Activated T-helper 1 cell treated with anti-CD3 and anti-CD28 coated beads, Interleukin-2, amount 50 U/mL, for 16 hours (primary cell): Measurements from ENCODE around the gene SHMT1.
"Not testable (repeated sequence)": the region's sequence is repeated elsewhere in the genome, so short reads cannot be mapped to it uniquely, and the experiment has no call there.

Experiments
- DNase-seq, 2 donors: peaks; one replicate each; pipeline ENCODE4 v3.0.0-alpha.2; 2020; ENCODE audit warnings: low read depth in 1 of 2, low spot score in 1 of 2

SHMT1 gene

GRCh38 chr17:18378614-18379013 is 15.3 kb upstream of the SHMT1 start:
- not testable (repeated sequence) for DNase-seq

GRCh38 chr17:18378205-18378505 is 14.8 kb upstream of the SHMT1 start:
- no peak for DNase-seq

GRCh38 chr17:18377437-18378204 is 14.3 kb upstream of the SHMT1 start, which contains the start of gene EVPLL:
Gene EVPLL, plus strand, starts transcription at chr17:18377778. Its CDS starts 3,160 bp downstream, at chr17:18380938.
- no peak for DNase-seq

GRCh38 chr17:18374216-18374615 is 10.9 kb upstream of the SHMT1 start:
- DNase-seq, result no peak

GRCh38 chr17:18373181-18373580 is 9.8 kb upstream of the SHMT1 start:
- not testable (repeated sequence) for DNase-seq

GRCh38 chr17:18371455-18371854 is 8.1 kb upstream of the SHMT1 start:
- DNase-seq, result no peak

GRCh38 chr17:18370761-18371160 is 7.4 kb upstream of the SHMT1 start:
- DNase-seq, result no peak

- DNase-seq, result no peak
Measured at GRCh38 chr17:18368946-18369345, 5.6 kb upstream of the SHMT1 start.

- no peak for DNase-seq
Measured at GRCh38 chr17:18364166-18364565, 816 bp upstream of the SHMT1 start.

GRCh38 chr17:18362698-18363100 is 651 bp downstream of the SHMT1 start:
- DNase-seq, result no peak

- DNase-seq, result no peak
Measured at GRCh38 chr17:18361837-18362697, 1.3 kb downstream of the SHMT1 start.

- DNase-seq, result no peak
Measured at GRCh38 chr17:18360518-18360917, 2.8 kb downstream of the SHMT1 start.

- no peak for DNase-seq
Measured at GRCh38 chr17:18356624-18357023, 6.7 kb downstream of the SHMT1 start.

- DNase-seq, result no peak
Measured at GRCh38 chr17:18353541-18353940, 9.8 kb downstream of the SHMT1 start.

GRCh38 chr17:18344021-18344420 is 19.3 kb downstream of the SHMT1 start:
- no peak for DNase-seq

GRCh38 chr17:18339933-18340332 is 23.4 kb downstream of the SHMT1 start:
- no peak for DNase-seq

GRCh38 chr17:18338158-18338557 is 25.2 kb downstream of the SHMT1 start:
- not testable (repeated sequence) for DNase-seq

- DNase-seq, result no peak
Measured at GRCh38 chr17:18332909-18333489, 30.4 kb downstream of the SHMT1 start.

- DNase-seq, result no peak
Measured at GRCh38 chr17:18331879-18332278, 31.5 kb downstream of the SHMT1 start.

GRCh38 chr17:18328643-18329204 is 34.6 kb downstream of the SHMT1 start:
- no peak for DNase-seq

GRCh38 chr17:18327556-18327955 is 35.8 kb downstream of the SHMT1 start:
- DNase-seq, result no peak

- no peak for DNase-seq
Measured at GRCh38 chr17:18327093-18327492, 36.3 kb downstream of the SHMT1 start.
